ENCODE measurements around the gene YRDC.

Gene YRDC, protein sequence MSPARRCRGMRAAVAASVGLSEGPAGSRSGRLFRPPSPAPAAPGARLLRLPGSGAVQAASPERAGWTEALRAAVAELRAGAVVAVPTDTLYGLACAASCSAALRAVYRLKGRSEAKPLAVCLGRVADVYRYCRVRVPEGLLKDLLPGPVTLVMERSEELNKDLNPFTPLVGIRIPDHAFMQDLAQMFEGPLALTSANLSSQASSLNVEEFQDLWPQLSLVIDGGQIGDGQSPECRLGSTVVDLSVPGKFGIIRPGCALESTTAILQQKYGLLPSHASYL

DNA sequence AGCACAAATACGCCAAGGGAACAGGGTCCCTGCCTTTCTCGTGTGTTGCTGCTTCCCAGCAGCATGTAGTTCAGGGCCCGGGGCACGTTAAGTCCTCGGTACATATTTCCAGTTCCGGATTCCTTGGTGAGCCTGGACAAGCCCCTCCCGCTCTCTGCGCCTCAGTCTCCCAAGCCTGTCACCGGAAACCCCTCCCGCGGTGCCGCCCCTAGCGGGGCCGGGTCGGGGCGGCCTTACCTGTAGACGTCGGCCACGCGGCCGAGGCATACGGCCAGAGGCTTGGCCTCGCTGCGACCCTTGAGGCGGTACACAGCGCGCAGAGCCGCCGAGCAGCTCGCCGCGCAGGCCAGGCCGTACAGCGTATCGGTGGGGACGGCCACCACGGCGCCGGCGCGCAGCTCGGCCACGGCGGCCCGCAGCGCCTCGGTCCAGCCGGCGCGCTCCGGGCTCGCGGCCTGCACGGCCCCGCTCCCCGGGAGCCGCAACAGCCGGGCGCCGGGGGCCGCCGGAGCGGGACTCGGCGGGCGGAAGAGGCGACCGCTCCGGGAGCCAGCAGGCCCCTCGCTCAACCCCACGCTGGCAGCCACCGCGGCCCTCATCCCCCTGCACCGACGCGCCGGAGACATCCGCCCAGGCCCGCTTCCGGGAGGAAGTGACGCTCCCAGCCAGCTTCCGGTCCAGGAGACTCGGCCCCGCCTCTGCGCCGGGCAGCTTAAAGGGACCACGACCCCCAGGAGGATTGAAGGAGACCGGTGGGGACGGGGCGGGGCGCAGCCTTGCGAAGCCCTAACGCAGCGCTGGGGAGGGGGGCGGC lies at the start of gene YRDC, which contains the start of gene C1orf122:
YRDC (minus strand) TSS at position 654 of the 814 bp plus-strand sequence; CDS start at position 626, 28 bp downstream.
C1orf122 (plus strand) TSS at position 236 of the 814 bp plus-strand sequence. CDS start 615 bp downstream, outside the sequence.
- TF ChIP-seq, protein P1, sequence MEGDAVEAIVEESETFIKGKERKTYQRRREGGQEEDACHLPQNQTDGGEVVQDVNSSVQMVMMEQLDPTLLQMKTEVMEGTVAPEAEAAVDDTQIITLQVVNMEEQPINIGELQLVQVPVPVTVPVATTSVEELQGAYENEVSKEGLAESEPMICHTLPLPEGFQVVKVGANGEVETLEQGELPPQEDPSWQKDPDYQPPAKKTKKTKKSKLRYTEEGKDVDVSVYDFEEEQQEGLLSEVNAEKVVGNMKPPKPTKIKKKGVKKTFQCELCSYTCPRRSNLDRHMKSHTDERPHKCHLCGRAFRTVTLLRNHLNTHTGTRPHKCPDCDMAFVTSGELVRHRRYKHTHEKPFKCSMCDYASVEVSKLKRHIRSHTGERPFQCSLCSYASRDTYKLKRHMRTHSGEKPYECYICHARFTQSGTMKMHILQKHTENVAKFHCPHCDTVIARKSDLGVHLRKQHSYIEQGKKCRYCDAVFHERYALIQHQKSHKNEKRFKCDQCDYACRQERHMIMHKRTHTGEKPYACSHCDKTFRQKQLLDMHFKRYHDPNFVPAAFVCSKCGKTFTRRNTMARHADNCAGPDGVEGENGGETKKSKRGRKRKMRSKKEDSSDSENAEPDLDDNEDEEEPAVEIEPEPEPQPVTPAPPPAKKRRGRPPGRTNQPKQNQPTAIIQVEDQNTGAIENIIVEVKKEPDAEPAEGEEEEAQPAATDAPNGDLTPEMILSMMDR (IDR thresholded peaks at IDR 0.05) = no peak
- TF ChIP-seq ZFX (IDR thresholded peaks at IDR 0.05; ENCODE audit: borderline replicate concordance) = no peak
- H3K27ac ChIP-seq = peak within 1 kb of the TSS; percentile 96

DNA sequence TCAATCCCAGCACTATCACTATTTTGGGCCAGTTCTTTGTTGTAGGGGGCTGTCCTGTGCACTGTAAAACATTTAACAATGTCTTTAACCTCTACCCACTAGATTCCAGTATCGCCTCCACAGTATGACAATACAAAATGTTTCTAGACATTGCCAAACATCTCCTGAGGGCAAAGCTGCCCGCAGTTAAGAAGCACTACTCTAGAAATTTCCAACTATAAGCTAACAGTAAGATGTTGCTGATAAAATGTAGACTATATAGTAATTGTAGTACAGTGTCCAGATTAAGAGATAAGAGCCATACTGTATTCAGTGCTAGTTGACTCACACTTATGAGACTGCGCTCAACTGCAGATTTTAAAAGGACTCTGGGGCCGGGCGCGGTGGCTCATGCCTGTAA lies 46.4 kb upstream of the YRDC start:
- TF ChIP-seq, protein P1 (IDR thresholded peaks at IDR 0.05) = no peak
- no peak for TF ChIP-seq ZFX (IDR thresholded peaks at IDR 0.05; ENCODE audit: borderline replicate concordance)
- no peak overlapping the region for H3K27ac ChIP-seq

DNA sequence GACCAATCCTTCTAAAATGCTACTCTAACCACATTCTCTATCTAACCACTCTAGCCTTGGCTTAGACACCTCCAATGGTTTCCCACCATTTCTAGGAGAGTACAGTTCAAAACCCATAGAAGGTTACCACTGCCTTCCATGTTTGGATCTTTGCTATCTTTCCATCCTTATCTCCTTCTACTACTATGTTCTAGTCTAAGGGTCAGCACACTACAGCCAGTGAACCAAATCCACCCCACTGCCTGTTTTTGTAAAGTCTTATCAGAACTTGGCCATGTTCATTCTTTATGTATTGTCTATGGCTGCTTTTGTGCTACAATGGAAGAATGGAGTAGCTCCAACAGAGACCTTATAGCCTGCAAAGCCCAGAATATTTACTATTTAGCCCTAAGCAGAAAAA lies 45.1 kb upstream of the YRDC start:
- no peak overlapping the region for H3K27ac ChIP-seq
- no peak for TF ChIP-seq ZFX (IDR thresholded peaks at IDR 0.05; ENCODE audit: borderline replicate concordance)
- TF ChIP-seq, protein P1 (IDR thresholded peaks at IDR 0.05) = no peak

DNA sequence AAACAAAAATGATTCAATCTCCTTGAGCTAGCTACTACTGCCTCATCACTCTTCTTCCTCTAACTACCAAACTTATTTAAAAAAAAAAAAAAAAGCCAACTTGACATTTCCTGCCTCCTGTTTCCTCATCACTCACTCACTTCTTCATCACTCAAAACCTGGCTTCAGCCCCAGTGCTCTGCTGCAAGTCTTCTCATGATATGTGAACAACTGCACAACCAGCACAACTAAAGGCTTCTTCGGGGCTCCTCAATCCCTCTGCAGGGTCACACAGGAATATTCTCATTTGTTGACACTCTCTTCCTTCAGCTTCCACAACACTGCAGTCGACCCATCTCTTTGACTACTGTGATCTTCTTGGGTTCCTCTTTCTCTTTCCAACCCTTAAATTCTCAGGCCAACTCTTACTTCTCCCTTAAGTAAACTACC lies 43.8 kb upstream of the YRDC start:
- TF ChIP-seq, protein P1 (IDR thresholded peaks at IDR 0.05) = no peak
- no peak for TF ChIP-seq ZFX (IDR thresholded peaks at IDR 0.05; ENCODE audit: borderline replicate concordance)
- no peak overlapping the region for H3K27ac ChIP-seq

DNA sequence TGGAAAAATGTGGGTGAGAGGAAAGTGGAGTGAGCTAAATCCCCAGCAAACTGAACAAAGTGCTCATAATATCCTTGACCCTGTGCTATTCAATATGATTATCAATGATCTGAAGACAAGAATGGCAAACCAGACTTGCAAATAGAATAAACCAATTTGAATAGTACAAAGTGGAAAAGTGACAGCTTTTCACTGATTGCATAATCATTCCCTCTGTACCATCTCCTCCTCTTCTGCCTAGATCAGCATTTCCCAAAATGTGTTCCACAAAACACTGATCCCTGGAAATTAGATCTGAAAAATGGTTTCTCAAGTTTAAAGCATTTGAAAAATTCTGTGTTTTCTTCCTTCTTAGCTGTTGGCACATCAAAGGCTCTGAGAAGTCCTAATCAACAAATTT lies 43.3 kb upstream of the YRDC start:
- no peak overlapping the region for H3K27ac ChIP-seq
- TF ChIP-seq ZFX (IDR thresholded peaks at IDR 0.05; ENCODE audit: borderline replicate concordance) = no peak
- TF ChIP-seq, protein P1 (IDR thresholded peaks at IDR 0.05) = no peak

DNA sequence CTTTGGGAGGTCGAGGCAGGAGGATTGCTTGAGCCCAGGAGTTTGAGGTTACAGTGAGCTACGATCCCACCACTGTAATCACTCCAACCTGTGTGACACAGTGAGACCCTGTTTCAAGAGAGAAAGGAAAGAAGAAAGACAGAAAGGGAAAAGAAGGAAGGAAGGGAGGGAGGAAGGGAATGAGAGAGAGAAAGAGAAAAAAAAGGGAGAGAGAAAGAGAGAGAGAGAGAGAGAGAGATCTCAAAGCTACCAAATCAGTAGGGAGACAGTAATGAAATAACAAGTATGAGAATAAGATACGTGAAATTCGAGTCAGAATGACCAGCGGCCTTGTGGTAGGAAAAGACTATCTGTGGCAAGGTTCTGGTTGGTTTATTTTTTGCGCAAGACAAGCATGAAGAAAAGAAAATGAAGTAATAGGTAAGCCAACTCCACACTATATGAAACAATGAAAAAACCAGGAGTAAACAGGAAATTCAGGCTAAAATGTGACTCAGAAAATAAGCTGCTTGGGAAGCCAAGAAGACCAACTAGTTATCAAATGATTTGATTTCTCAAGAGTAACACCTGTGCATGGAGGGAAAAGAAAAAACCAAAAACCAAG lies 42.4 kb upstream of the YRDC start:
- no peak overlapping the region for H3K27ac ChIP-seq
- TF ChIP-seq ZFX (IDR thresholded peaks at IDR 0.05; ENCODE audit: borderline replicate concordance) = no peak
- TF ChIP-seq, protein P1 (IDR thresholded peaks at IDR 0.05) = no peak
